Measurements from ENCODE around the gene SLCO3A1. TPM values are rescaled to one million over a fixed set of nuclear protein-coding genes. Genes with fewer than 3 reads are reported as not detected.
A peak's percentile ranks its signal among the peaks of the same experiment; 100 is the strongest.

The SLCO3A1 gene
- total RNA-seq, 1 experiment from 2014 or later: 10.1 TPM

DNA sequence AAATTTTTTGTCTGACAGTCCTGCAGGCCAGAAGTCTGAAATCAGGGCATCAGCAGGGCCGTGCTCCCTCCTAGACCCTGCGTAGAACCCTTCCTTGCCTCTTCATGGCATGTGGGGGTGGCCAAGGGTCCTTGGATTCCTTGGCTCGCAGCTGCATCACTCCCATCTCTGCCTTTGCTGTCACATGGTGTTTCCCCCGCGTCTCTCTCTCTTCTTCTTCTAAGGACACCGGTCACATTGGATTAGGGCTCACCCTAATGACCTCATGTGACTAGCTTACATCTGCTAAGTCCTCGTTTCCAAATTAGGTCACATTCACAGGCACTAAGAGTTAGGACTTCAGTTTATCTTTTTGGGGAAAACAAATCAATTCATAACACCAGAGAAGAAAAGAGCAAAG lies 12.0 kb downstream of the SLCO3A1 start:
- Mint-ChIP-seq H3K27ac (ENCODE audit: low read depth, unreplicated experiment) (peak overlapping the region; percentile 90), H3K4me3 (ENCODE audit: unreplicated experiment) (no peak overlapping the region), H3K36me3 (ENCODE audit: insufficient read depth, unreplicated experiment) (peaks cover 8% of the 10 kb centered on the region), H3K9me3 (ENCODE audit: unreplicated experiment) (no peaks in the 10 kb centered on the region), H3K27me3 (ENCODE audit: insufficient read depth, unreplicated experiment) (no peaks in the 10 kb centered on the region), H3K4me1 (ENCODE audit: insufficient read depth, unreplicated experiment) (peaks cover 29% of the 10 kb centered on the region)
- TF ChIP-seq CTCF (IDR thresholded peaks at IDR 0.05; ENCODE audit: unreplicated experiment): no peak
- no peak for DNase-seq (ENCODE audit: unreplicated experiment)
- ChIA-PET POLR2A (interaction anchor here (1.0 to 5.5 kb wide), 7 partner anchors 12 to 101 kb away, joined by 3 to 81 read pairs (median 21); partner anchors contain the start of gene SLCO3A1), CTCF (interaction anchor here (0.6 to 4.1 kb wide), 11 partner anchors 11 to 603 kb away, joined by 3 to 24 read pairs (median 3); partner anchors contain the start of gene SLCO3A1)
- intact Hi-C loops (cut with micrococcal nuclease): no loop called here
- no TSS peak for BruUV-seq (replicated peaks)

- peaks cover 29% of the 10 kb centered on the region for H3K4me1 Mint-ChIP-seq (ENCODE audit: insufficient read depth, unreplicated experiment)
- H3K27me3 Mint-ChIP-seq (ENCODE audit: insufficient read depth, unreplicated experiment): no peaks in the 10 kb centered on the region
- no peak for TF ChIP-seq CTCF (IDR thresholded peaks at IDR 0.05; ENCODE audit: unreplicated experiment)
- H3K27ac Mint-ChIP-seq (ENCODE audit: low read depth, unreplicated experiment): peak overlapping the region; percentile 90
- BruUV-seq (replicated peaks): no TSS peak
- intact Hi-C loops (cut with micrococcal nuclease): no loop called here
- H3K36me3 Mint-ChIP-seq (ENCODE audit: insufficient read depth, unreplicated experiment): peaks cover 8% of the 10 kb centered on the region
- ChIA-PET CTCF (interaction anchor here (0.6 to 4.1 kb wide), 10 partner anchors 12 to 603 kb away, joined by 3 to 24 read pairs (median 4); partner anchors contain the start of gene SLCO3A1), POLR2A (interaction anchor here (1.0 to 5.5 kb wide), 9 partner anchors 12 to 203 kb away, joined by 3 to 81 read pairs (median 4); partner anchors contain the start of gene SLCO3A1)
- peak overlapping the region; percentile 55 for H3K4me3 Mint-ChIP-seq (ENCODE audit: unreplicated experiment)
- no peak for DNase-seq (ENCODE audit: unreplicated experiment)
- H3K9me3 Mint-ChIP-seq (ENCODE audit: unreplicated experiment): no peaks in the 10 kb centered on the region
Observed at GRCh38 chr15:91865950-91866349, 12.4 kb downstream of the SLCO3A1 start.

DNA sequence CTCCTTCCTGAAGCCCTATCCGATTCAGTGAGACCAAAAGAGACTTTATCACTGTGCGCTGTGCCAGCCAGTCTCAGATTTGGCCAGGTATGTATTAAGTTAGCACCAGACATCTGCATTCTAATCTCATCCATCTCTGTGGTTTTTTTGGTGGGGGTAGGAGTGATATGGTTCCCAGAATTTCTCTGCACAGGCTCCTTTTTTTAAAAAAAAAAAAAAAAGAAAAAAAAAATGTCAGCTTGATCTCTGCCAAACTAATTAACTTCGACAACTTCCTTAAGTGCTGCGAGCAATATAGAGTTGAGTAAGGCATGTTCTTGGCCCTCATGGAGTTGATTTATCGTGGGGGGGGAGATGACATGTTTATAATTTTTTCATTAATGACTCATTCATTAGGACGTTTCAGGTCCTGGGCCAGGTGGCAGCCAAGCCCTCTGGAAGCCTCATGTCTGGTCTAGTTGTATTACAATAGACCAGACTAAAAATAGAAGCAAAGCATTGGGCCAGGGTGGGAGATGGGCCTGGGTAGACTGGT lies 12.9 kb downstream of the SLCO3A1 start:
- BruUV-seq (replicated peaks): no TSS peak
- POLR2A ChIA-PET: interaction anchor here (0.7 to 5.5 kb wide), 19 partner anchors 13 to 1042 kb away, joined by 3 to 81 read pairs (median 4); partner anchors contain the start of gene SLCO3A1
- Mint-ChIP-seq H3K27me3 (ENCODE audit: insufficient read depth, unreplicated experiment) (no peaks in the 10 kb centered on the region), H3K4me1 (ENCODE audit: insufficient read depth, unreplicated experiment) (peaks cover 29% of the 10 kb centered on the region), H3K27ac (ENCODE audit: low read depth, unreplicated experiment) (peak overlapping the region; percentile 90), H3K9me3 (ENCODE audit: unreplicated experiment) (no peaks in the 10 kb centered on the region), H3K4me3 (ENCODE audit: unreplicated experiment) (peak overlapping the region; percentile 55), H3K36me3 (ENCODE audit: insufficient read depth, unreplicated experiment) (peaks cover 8% of the 10 kb centered on the region)
- no peak for TF ChIP-seq CTCF (IDR thresholded peaks at IDR 0.05; ENCODE audit: unreplicated experiment)
- intact Hi-C loops (cut with micrococcal nuclease): no loop called here
- DNase-seq (ENCODE audit: unreplicated experiment): peak; percentile 90
- CTCF ChIA-PET: interaction anchor here (0.8 to 4.1 kb wide), 10 partner anchors 12 to 81 kb away, joined by 3 to 24 read pairs (median 5); partner anchors contain the start of gene SLCO3A1

DNA sequence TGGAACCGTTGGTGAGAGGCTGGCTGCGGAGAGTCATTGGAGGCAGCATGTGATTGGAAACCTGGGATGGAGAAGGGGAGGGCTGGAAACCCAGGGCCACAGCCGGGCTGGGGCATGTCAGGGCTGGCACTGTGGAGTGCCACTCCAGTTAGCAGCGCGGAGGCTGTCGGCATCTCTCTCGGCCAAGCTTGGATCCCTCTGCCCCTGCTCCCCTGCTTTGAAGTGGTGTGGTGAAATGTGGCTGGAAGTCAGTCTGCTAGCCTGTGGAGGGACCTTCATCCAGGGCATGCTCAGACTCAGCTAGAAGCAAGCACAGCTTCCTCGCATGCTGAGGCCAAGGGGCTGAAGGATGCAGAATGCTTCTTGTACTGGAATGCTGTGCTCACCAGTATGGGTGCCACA lies 13.5 kb downstream of the SLCO3A1 start:
- ChIA-PET POLR2A (interaction anchor here (0.6 to 5.5 kb wide), 29 partner anchors 12 to 1041 kb away, joined by 3 to 81 read pairs (median 4); partner anchors contain the start of gene SLCO3A1), CTCF (interaction anchor here (0.6 to 4.1 kb wide), 18 partner anchors 13 to 848 kb away, joined by 3 to 24 read pairs (median 5); partner anchors contain the start of gene SLCO3A1)
- no TSS peak for BruUV-seq (replicated peaks)
- peak overlapping the region; percentile 90 for H3K27ac Mint-ChIP-seq (ENCODE audit: low read depth, unreplicated experiment)
- intact Hi-C loops (cut with micrococcal nuclease): loop anchor here (1.0 kb wide), 2 partner anchors 23 to 75 kb away; no protein-coding TSS in a partner anchor
- DNase-seq (ENCODE audit: unreplicated experiment): peak; percentile 89
- no peaks in the 10 kb centered on the region for H3K27me3 Mint-ChIP-seq (ENCODE audit: insufficient read depth, unreplicated experiment)
- H3K4me3 Mint-ChIP-seq (ENCODE audit: unreplicated experiment): peak overlapping the region; percentile 55
- TF ChIP-seq CTCF (IDR thresholded peaks at IDR 0.05; ENCODE audit: unreplicated experiment): no peak
- H3K36me3 Mint-ChIP-seq (ENCODE audit: insufficient read depth, unreplicated experiment): peaks cover 8% of the 10 kb centered on the region
- no peaks in the 10 kb centered on the region for H3K9me3 Mint-ChIP-seq (ENCODE audit: unreplicated experiment)
- peaks cover 29% of the 10 kb centered on the region for H3K4me1 Mint-ChIP-seq (ENCODE audit: insufficient read depth, unreplicated experiment)
